ENCODE results near the gene SREK1.

The SREK1 gene

DNA sequence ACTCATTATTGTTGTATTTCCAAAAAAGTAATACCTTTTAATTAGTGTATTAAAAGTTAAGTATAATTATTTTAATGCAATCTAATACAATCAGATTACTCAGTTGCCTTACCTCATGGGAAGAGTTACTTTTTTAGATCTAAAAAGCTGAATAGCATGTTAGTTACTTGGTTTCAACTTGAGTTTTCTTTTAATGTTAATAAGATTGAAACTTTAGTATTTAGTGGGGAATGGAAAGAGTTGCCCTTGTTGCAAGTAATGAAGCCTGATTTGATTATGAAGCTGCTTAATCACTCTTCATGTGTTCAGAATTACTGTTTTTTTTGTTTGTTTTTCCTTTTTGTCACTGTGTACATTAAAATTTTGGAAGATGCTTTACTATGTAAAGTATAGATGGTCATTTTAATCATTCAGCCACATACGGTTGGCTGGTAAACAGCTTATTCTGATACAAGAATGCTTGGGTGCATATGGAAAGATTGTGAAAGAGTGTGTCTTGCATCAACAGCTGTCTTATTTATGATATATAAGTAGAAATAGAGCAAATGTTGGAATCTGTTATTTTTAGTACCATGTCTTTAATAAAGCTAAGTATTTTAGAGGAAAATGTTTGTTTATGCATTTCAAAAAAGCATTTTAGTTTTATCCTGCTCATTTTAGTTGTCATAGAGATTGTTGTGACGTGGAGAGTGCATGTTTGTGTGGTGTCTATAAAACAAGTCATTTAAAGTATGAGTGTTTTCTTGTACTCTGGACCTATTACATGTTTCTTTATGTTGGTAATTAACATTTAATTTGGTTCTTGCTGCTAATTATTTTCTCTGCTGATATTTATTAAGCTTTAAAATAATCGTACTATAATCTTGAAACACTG lies 36.4 kb downstream of the SREK1 start:
- TF ChIP-seq CTCF (IDR thresholded peaks at IDR 0.05): no peak

- TF ChIP-seq CTCF (IDR thresholded peaks at IDR 0.05): no peak
Measured at GRCh38 chr5:66186108-66186507, 42.0 kb downstream of the SREK1 start.

- TF ChIP-seq CTCF (IDR thresholded peaks at IDR 0.05): no peak
Measured at GRCh38 chr5:66193419-66193818, 49.3 kb downstream of the SREK1 start.

- no peak for TF ChIP-seq CTCF (IDR thresholded peaks at IDR 0.05)
Measured at GRCh38 chr5:66197764-66198405, 53.8 kb downstream of the SREK1 start.

GRCh38 chr5:66198837-66199236 lies 54.7 kb downstream of the SREK1 start:
- TF ChIP-seq CTCF (IDR thresholded peaks at IDR 0.05): no peak

DNA sequence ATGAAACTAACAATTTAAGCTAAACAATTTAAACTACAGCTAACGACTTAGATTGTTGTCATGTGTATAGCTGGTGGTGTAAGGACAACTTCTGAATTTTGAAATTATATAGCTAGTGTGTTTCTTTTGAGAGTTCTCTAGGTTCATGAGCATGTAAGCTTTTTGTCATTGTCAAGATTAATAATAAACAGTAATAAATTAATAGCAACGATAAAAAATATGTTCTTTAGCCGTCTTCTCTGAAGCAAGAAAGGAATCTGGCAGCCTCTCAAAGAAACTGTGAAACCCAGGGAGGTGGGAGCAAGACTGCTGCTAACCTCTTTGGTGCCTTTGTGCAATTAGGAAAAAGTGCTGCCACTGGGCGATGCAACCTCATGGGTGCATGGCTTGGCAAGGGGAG lies 59.4 kb downstream of the SREK1 start:
- no peak for TF ChIP-seq CTCF (IDR thresholded peaks at IDR 0.05)

DNA sequence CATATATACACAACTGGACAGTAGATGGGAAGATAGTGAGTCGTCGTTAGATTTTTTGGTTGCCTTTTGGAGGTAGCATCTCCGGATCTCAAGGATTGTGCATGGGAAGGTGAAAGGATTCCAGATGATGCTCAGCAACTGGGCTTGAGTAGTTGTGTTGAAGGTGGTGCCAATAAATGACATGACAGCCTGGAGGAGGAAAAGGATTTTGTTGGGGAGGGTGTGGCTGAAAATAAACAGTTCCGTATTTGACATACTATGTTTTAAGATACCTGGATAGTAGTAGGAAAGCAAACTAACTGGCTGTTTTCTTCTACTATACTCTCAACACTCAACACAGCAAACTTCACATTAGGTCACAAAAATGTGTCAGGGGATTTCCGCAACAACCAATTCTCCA lies 62.4 kb downstream of the SREK1 start:
- no peak for TF ChIP-seq CTCF (IDR thresholded peaks at IDR 0.05)
